GM21825 (cell line): ENCODE data around the gene SEPTIN12.

Experiments
- ATAC-seq: cut with Tn5 transposase; IDR thresholded peaks from one replicate; pipeline ENCODE4 v1.9.1; 2021; ENCODE audit warnings: mild to moderate bottlenecking, moderate library complexity; ENCODE audit not compliant: unreplicated experiment

Gene SEPTIN12

DNA sequence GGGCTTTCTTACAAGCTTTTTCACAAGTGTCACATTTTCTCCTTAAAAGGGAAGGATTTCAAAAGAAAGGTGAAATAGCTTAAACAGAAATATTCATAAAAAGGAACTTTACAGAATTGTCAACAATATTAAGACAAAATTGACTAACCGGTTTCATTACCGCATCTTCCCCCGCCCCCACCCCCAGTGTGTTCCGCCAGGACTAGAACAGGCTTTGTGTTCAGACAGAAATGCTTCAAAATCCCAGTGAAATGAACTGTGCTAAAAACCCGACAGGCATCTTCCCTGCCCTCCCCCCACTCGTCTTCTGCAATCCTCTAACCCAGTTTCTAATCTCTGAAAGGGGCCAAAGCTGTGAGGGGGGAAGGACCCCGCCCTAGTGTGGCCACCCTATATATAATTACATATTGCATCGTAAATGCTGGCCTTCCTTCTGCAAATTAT is 15.3 kb upstream of the SEPTIN12 start:
- ATAC-seq, result no peak

DNA sequence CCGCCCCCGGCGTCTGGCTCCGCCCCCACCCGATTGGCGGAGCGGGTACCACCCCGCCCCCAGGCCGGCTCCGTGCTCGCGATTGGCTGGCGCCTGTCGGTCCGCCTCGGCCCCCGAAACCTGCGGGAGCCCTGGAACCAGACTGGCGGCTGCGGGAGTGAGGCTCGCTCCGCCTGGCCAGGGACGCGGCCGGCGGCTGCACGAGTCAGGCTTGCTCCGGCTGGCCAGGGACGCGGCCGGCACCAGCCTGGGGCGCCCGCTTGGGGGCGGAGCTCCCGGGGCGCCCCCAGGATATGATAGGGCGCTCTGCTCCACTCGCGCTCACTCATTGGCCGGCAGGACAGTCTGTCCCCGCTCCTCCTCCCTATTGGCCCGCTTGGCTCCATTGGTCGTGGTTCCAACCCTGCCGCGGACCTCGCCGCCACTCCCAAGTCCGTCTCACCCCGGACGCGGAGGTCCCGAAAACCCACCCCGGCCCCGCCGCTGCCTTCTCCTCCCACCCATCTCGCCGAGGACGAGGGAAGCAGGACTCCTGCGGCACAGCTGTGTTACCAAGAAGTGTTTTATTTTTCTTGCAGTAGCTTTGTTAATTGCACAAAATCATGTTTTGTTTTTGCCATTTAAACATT is 14.6 kb upstream of the SEPTIN12 start:
- ATAC-seq, result peak; percentile 83

DNA sequence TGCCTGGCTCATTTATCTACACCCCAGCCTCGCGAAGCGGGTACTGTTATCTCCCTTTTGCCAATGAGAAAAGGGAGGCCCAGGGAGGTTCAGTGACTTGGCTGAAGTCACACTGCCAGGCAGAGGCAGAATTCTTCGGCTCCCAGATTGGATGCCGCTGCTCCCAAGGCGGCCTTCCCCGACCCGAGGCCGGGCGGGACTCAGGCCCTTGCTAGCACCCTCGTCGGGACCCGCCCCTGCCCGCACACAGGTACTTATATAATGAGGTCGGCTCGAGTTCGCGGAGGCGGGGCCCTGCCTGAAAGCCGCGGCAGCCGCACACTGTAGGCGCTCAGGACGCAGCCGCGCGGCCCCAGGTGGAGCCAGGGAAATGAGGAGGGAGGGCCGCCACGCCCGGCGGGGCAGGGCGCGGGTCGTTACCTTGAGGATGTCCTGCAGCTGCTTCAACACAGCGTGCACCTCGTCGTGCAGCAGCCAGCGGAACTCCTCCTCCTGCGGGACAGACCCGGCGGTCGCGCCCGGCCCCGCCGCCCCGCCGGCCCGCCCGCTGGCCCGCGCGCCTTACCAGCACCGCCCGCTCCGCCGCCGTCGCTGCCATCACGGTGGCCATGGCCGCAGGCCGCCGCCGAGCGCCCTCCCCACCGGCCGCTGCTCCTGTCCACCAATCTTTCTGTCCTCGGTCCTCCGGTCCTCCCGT is 14.0 kb upstream of the SEPTIN12 start, which contains the start of gene ROGDI:
Gene ROGDI, minus strand, starts transcription at position 672 of the 697 bp plus-strand sequence. Its CDS starts 62 bp downstream, at position 610.
- peak; percentile 38 for ATAC-seq

DNA sequence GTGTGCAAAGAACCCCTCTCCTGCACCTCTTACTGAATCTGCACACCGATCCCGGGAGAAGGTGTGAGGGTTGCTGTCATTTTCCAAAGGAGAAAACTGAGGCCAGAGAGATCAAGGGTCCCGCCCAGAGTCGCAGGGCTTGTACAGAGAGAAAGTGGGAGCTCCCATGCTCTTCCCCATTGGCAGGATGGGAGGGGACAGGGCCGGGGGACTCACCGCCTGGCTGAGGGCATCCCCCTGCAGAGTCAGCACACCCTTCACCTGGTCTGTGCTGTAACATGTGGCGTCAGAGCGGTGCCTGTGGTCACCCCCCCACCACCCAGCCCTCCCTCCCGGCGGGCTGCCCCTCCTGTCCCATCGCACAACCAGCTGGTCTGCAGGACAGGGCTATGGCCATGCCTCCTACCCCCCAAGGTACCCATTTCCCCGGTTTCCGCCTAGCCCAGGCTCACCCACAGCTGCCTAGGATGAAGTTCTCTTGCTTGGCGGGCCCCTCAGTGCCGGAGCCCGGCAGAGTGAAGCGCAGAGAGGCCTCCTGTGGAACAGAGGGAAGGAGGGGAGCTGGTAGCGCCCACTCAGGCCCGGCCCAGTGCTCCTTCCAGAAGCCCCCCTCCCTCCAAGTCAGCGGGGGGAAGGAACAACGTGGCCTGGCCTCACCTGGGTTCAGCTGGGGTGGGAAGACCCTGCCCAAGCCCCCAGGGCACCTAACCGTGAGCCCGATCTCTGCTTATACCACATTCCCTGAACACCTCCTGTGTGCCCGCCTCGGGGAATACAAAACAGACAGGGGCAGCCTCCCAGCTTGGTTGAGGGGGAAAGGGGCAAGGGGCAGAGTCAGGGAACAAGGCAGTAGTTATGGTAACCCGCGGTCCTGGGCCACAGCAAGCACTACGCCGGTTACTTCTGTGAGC is 13.2 kb upstream of the SEPTIN12 start:
- ATAC-seq, result no peak

DNA sequence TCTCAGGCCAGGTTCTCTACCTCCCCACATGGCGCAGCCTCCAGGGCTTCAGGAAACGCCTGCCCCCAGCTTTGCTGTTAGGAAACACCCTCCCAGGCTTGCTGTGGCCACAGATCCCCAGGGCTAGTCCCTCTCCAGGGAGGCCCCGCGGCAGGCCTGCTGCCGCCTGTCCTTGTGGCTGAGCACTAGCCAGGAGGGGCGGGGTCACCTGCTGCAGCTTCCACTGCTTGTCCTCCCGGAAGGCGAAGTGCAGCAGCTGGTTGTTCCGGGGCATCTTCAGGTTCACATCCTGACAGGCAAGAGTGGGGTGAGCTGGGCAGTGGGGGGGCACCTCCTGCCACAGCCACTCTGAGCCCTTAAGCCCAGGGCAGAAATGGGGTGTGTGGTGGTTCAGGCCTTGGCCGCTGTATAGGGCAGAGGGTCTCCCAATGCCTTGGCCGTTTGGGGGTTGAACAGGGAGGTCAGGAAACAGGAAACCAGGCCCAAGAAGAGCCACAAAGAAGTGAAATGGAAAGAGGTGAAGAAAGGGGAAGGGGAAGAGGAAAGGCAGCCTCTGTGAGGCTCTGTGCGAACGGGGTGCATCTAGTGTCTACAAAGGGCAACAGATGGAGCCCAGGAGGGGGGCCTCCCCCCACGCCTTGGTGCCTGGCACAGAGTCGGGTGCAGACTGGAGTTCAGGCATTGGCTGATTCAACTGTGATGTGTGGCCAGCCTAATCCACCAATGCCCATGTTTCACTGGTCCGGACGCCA is 12.3 kb upstream of the SEPTIN12 start:
- no peak for ATAC-seq

DNA sequence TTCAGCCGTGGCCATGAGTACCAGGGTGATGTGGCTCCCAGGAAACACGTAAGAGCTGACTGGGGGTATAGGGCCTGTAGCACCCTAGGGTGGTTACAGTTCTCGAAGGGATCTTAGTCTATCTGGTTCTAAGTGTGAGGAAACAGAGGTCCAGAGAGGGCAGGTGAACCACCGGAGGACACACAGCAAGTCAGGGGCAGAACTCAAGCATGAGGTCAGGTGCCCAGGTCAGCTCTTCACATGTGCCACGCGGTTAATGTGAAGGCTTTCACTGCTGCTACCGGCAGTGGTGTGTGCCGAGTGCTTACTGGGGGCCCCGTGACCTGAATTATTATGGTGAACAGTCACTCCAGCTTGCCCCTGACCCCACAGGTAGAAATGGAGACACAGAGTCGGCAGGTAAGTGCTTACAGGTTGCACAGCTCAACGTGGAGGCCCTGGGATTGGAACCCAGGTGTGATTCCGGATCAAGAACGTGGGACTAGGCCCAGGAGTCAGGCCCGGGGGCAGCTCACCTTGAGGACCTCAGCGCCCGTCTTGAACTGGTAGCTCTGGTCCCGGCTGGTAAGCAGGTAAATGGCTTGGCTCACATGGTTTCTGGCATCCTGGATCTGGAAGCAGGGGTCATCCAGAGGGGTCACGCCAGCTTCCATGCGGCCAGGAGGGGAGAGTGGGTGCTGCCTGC is 11.2 kb upstream of the SEPTIN12 start:
- no peak for ATAC-seq

DNA sequence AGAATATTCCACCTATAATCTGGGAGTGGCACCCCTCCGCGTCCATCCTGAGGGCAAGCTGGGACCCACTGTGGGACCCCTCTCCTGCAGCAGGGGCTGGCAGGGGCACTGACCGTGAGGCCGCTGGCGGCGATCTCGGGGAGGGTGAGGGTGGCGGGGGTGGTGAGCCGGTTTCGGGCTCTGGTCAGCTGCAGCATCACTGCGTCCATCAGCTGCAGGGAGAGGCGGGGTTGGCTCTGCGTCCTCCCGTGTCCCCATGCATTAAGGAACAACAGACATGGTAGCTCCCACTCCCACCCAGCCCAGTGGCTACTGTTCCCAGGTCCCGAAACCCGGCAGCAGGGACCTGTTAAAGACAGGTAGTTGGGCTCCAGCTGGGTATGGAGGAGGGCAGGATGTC is 10.3 kb upstream of the SEPTIN12 start:
- ATAC-seq, result no peak

DNA sequence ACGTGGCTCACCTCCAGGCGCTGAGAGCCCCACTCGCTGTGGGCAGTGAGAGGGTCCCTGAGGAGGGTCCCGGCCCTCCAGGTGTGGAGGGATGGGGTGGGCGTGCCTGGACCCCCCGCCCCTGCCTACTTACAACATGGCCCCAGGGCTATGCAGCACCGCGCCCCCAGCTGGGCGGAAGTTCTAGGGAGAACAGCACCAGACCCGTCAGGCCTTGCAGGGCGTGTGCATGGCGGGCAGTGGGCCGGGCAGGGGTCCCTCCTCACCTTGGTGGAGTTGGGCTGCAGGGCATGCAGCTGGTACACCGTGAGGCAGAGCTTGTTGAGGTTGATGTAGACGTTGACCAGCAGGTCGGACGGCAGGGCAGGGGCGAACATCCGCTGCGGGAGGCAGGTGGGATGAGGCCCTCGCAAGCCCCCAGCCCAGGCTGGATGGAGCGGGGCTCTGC is 9.7 kb upstream of the SEPTIN12 start:
- no peak for ATAC-seq

DNA sequence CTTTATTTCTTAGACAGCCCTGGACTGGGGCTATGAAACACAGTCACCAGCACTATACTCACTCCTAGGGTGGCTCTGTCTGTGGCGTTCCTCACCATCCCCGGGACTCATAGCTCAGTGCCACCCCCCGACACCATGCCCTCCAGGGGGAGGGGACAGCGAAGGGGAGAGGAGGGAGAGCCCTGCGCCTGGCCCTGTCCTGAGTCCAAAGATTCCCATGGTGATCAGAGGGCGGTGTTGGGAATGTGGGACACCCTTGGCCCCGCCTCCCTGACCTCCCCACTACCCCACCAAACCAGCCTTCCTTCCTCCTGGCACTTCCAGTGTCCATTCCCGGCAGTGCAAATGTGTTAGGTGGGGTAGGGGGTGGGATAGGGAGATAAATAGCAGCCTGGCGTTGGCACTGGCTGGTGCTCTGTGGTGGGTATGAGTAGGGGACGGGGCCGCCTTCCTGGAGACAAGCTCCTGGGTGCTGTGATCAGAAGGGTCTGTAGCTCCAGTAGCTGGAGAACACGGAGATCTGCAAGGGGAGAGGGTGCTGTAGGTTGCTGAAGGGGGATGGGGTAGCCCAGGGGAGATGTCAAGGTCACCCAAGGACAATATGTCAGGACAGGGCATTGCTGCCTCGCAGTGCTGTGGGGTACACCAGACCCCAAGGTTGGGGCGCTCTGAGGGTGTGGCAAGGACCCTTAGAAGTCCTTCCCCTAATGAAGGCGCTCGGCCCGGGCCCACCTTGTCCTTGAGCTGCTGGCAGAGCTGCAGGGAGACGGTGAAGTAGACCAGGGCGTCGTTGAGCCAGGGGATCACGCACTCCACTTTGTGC is 9.0 kb upstream of the SEPTIN12 start:
- no peak for ATAC-seq

DNA sequence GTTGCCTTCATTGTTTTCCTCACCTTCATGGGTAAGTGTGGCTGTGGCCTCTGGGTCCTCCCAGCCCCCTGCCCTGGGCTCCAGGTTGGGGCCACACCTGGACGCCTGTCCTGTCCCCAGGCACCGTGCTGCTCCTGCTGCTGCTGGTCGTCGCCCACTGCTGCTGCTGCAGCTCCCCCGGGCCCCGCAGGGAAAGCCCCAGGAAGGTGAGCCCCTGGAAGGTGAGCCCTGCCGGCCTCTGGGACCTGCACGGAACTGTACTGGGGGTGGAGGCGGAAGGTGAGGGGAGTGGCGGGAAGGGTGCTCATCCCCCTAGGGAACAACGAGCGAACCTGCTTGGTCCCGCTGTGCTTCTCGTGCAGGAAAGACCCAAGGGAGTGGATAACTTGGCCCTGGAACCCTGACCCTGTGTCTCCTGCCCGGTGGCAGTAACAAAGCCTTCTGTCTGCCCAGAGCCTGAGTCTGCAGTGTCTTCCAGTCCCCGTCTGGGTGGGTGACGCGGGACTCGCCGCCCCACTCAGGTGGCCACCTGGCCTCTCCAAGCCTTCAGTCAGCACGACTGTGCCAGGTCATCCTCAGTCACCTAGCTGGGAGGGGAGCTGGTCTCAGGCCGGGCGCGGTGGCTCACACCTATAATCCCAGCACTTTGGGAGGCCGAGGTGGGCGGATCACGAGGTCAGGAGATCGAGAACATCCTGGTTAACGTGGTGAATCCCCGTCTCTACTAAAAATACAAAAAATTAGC is 7.9 kb upstream of the SEPTIN12 start:
- no peak for ATAC-seq

DNA sequence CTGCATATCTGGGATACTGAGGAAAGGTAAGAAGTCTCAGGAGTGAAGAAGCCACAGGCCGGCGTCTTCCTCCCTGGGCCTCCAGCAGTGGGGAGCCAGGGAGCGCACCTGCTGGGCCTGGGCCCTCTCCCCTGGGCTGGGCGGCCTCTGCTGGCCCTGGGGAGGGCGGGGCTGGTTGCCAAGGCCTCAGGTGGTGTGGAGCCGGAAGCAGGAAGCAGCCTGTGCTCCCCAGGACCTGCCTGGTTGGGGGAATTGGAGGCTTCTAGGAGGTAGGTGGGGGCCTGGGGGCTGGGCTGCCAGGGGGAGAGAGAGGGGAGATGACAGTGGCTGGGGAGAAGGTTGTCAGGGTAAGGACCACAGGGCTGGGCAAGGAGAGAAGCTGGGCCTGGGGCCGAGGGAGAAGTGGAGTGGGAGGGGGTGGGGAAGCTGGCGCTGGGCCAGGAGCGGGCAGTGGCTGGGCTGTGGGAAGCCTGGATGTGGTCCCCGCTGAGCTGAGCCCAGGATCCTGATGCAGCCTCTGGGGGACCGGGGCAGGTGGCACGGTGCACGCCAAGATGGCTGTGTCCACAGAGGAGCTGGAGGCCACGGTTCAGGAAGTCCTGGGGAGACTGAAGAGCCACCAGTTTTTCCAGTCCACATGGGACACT is 7.2 kb upstream of the SEPTIN12 start, which contains the start of gene SMIM22:
Gene SMIM22, plus strand, starts transcription at position 189 of the 647 bp plus-strand sequence. Its CDS starts 366 bp downstream, at position 555.
- ATAC-seq, result no peak

DNA sequence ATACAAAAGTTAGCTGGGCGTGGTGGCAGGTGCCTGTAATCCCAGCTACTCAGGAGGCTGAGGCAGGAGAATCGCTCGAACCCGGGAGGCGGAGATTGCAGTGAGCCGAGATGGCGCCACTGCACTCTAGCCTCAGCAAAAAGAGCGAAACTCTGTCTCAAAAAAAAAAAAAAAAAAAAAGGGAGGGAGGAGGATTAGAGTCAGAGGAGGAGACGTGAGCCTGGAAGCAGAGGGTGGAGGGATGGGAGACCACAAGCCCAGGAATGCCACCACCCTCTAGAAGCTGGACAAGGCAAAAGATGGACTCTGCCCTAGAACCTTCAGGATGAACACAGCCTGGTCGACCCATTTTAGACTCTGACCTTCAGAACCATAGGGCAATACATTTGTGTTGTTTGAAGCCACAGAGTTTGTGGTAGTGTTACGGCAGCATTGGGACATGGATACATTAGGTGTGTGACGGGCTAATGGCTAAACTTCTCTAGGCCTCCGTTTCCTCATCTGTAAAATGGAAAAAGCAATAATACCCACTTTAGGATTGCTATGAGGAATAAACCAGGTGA is 4.9 kb upstream of the SEPTIN12 start:
- ATAC-seq, result no peak

DNA sequence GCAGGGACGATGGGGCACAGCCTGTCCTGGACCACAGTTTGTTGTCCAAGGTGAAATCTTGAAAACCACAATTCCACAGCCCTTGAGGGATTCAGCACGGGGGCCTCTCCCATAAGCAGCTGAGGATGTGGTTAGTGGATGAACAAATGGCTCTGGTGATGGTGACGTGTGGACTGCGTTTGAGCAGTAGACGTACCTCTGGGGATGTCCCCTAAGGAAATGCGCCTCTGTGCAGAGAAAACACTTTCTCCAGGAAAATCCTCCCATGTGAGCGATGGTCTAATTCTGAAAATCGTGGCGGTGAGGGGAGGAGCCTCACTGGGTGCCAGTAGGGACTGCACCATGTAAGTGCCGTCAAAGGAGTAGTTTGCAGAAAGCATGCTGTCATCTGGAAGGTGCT is 2.7 kb upstream of the SEPTIN12 start:
- no peak for ATAC-seq

DNA sequence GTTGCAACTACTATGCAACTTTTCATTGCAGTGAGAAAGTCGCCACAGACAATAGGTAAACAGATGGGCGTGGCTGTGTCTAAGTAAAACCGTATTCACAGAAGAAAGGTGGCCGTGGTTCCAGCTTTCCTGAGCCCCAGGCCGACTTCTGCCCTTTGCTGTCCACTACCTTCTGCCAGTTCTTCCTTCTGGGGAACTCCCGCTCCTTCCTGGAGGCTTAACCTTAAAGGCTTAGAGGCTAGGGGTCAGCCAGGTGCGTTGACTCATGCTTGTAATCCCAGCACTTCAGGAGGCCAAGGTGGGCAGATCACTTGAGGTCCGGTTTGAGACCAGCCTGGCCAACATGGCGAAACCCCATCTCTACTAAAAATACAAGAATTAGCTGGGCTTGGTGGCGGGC is 2.1 kb upstream of the SEPTIN12 start:
- ATAC-seq, result no peak

DNA sequence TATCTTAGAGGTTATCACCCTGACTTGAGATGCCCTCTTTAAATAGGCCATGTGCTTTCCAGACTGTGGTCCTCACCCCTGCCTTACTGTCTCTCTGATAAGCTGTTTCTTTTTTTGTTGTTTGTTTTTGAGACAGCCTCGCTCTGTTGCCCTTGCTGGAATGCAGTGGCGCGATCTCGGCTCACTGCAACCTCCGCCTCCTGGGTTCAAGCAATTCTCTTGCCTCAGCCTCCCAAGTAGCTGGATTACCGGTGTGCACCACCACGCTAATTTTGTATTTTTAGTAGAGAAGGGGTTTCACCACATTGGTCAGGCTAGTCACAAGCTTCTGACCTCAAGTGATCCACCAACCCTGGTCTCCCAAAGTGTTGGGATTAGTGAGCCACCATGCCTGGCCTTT is 765 bp upstream of the SEPTIN12 start:
- no peak for ATAC-seq

DNA sequence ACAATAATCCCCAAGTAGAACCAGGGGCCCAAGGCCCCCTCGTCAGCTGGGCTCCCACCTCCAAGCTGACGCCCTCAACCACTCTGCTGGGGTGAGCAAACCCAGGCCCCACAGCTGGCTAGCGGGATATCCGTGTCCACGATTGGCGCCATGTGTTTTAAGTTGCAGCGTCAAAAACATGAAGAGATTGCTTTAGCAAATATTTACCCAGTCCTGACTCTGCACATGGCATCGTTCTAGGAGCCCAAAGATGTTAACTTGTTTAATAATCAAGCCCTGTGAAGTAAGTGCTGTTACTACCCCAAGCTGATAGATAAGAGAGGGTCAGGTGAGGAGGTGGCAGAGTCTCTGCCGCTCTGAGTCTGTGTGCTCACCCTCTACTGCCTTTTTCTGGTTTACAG is 344 bp upstream of the SEPTIN12 start:
- ATAC-seq, result no peak

DNA sequence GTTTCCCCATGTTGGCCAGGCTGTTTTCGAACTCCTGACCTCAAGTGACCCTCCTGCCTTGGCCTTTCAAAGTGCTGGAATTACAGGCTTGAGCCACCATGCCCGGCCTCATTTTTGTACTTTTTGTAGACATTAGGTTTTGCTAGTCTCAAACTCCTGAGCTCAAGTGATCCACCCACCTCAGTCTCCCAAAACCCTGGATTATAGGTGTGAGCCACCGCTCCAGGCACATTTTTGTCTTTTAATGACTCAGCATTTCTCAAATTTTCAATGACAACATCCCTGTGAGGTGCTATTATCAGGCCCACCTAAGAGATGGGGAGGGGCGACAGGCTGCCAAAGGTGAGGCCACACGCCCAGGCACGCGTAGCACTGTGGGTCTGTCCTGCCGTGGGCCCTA is 1.1 kb downstream of the SEPTIN12 start:
- ATAC-seq, result no peak
